ENCODE measurements around the gene FBXO27. TPM values are rescaled to one million over a fixed set of nuclear protein-coding genes. Genes with fewer than 3 reads are reported as not detected.

FBXO27 gene, protein sequence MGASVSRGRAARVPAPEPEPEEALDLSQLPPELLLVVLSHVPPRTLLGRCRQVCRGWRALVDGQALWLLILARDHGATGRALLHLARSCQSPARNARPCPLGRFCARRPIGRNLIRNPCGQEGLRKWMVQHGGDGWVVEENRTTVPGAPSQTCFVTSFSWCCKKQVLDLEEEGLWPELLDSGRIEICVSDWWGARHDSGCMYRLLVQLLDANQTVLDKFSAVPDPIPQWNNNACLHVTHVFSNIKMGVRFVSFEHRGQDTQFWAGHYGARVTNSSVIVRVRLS
- total RNA-seq: 1.6 and 7.0 TPM in 2 replicates

DNA sequence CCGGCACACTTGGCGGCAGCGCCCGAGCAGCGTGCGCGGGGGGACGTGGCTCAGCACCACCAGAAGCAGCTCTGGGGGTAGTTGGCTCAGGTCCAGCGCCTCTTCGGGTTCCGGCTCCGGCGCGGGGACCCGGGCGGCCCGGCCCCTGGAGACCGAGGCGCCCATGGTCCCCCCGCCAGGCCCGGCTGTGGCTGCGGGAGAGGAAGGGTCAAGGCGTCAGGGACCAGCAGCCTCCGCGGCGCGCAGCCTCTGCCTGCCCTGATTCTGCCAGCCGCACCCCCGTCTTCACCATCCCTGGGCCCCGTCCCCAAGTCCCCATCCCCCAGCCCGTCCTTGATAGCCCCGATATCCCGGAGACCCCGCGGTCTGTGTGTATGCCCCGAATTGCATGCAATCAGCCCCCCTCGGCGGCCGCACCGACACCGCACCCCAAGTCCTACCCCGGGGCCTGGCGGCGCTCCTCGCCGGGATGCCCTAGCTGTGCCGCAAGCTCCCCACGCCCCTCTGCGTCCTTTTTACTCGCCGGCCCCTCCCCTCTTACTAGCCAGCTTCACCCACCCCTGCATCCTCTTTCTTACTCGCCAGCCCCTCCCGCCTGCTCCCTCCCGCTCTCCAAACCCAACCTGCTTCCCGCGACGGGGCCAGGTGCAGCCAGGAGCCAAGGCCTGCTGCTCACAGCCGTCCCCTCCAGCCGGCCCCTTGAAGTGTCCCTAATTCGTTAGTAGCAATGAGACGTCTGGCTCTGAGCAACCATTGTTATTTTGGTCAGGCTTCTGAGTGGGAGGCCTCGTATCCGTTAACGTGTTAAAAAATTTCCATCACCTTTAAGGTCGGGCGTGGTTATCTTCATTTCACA, at the start of gene FBXO27:
TSS of gene FBXO27 (minus strand) at position 487 of the 856 bp plus-strand sequence. CDS start at position 165, 322 bp downstream.

GRCh38 chr19:38975214-38975860, 57.0 kb downstream of the FBXO27 start, which contains the start of gene FBXO17:
Gene FBXO17 (minus strand): TSS chr19:38975742. CDS start chr19:38950319, 25,423 bp downstream.

Other genes starting within 250 kb of the FBXO27 start
- not detected in 2 replicates for gene LGALS7B, start 243.3 kb downstream of the FBXO27 start, total RNA-seq
- gene LGALS4, start 219.6 kb downstream of the FBXO27 start, total RNA-seq: not detected in 2 replicates
- gene ECH1, start 200.8 kb downstream of the FBXO27 start, total RNA-seq: 67.3 and 78.4 TPM in 2 replicates
- 160 and 169 TPM in 2 replicates for gene HNRNPL, start 182.6 kb downstream of the FBXO27 start, total RNA-seq
- gene RINL, start 154.3 kb downstream of the FBXO27 start, total RNA-seq: 2.4 and 5.2 TPM in 2 replicates
- 50.6 and 51.1 TPM in 2 replicates for gene SIRT2, start 132.9 kb downstream of the FBXO27 start, total RNA-seq
- 10.3 and 16.1 TPM in 2 replicates for gene NFKBIB, start 132.6 kb downstream of the FBXO27 start, total RNA-seq
- not detected in 2 replicates for gene CCER2, start 120.4 kb downstream of the FBXO27 start, total RNA-seq
- gene SARS2, start 101.8 kb downstream of the FBXO27 start, total RNA-seq: 11.1 and 16.3 TPM in 2 replicates
- 34.8 and 35.0 TPM in 2 replicates for gene MRPS12, start 101.6 kb downstream of the FBXO27 start, total RNA-seq
- 35.4 and 36.2 TPM in 2 replicates for gene FBXO17, start 56.8 kb downstream of the FBXO27 start, total RNA-seq
- gene ACP7, start 51.8 kb upstream of the FBXO27 start, total RNA-seq: not detected in 2 replicates
- gene PAK4, start 93.2 kb upstream of the FBXO27 start, total RNA-seq: 6.9 and 12.2 TPM in 2 replicates
- not detected in 2 replicates for gene NCCRP1, start 164.4 kb upstream of the FBXO27 start, total RNA-seq
- not detected in 2 replicates for gene SYCN, start 171.7 kb upstream of the FBXO27 start, total RNA-seq
- gene IFNL3, start 212.5 kb upstream of the FBXO27 start, total RNA-seq: not detected in 2 replicates
- not detected in 2 replicates for gene IFNL4, start 216.3 kb upstream of the FBXO27 start, total RNA-seq
- not detected in 2 replicates for gene IFNL2, start 235.8 kb upstream of the FBXO27 start, total RNA-seq